Naive thymus-derived CD4-positive, alpha-beta T cell (primary cell): ENCODE data around the gene EPB41L2. TPM values are rescaled to one million over a fixed set of nuclear protein-coding genes. Genes with fewer than 3 reads are reported as not detected.

ENCODE experiments used
- ATAC-seq: fragments of 150-1000 bp; cut with Tn5 transposase; 2 replicates; pipeline ENCODE4 v1.10.0; 2021; ENCODE audit warnings: mild to moderate bottlenecking, moderate library complexity
- CTCF ChIA-PET: fragments of 350-600 bp; sonication (Branson Sonifier 250); formaldehyde crosslinking; loops from one replicate; lab custom pipeline; 2021; ENCODE audit warnings: antibody characterized with exemption; lab: Charles Lee
- POLR2A ChIA-PET: fragments of 350-600 bp; sonication (Branson Sonifier 250); formaldehyde crosslinking; loops from one replicate; lab custom pipeline; 2021; ENCODE audit warnings: antibody characterized with exemption, inconsistent platforms; lab: Charles Lee
- DNase-seq, 9 donors: peaks; one replicate each; pipeline versions ENCODE4 v3.0.0 to v3.0.0-alpha.2; 2020 to 2022; ENCODE audit warnings: mixed read lengths in 1 of 9
- H3K27ac ChIP-seq: one replicate; pipeline ENCODE4 v1.7.0; 2013; ENCODE audit warnings: mild to moderate bottlenecking, low read depth, low read length, moderate library complexity
- H3K27me3 ChIP-seq, 2 donors: one replicate each; pipeline ENCODE4 v1.7.0; 2013; ENCODE audit warnings: low read length in 2 of 2, mild to moderate bottlenecking in 2 of 2, moderate library complexity in 2 of 2; ENCODE audit not compliant: control insufficient read depth in 2 of 2, insufficient read depth in 2 of 2
- H3K36me3 ChIP-seq, 3 experiments: 1 replicate in 2 of 3; 2 replicates in 1 of 3; pipeline ENCODE4 v1.7.0; 2013; ENCODE audit warnings: low read length in 3 of 3, mild to moderate bottlenecking in 3 of 3, moderate library complexity in 1 of 3; ENCODE audit not compliant: insufficient read depth in 3 of 3, control insufficient read depth in 2 of 3
- H3K4me1 ChIP-seq, 2 donors: one replicate each; pipeline ENCODE4 v1.7.0; 2013; ENCODE audit warnings: low read length in 2 of 2, mild to moderate bottlenecking in 2 of 2, moderate library complexity in 1 of 2; ENCODE audit not compliant: control insufficient read depth in 2 of 2, insufficient read depth in 2 of 2
- H3K4me3 ChIP-seq: 2 replicates; pipeline ENCODE4 v1.7.0; 2013; ENCODE audit warnings: mild to moderate bottlenecking, low read length
- H3K9me3 ChIP-seq, 3 experiments: 1 replicate in 2 of 3; 2 replicates in 1 of 3; pipeline ENCODE4 v1.7.0; 2013; ENCODE audit warnings: low read length in 3 of 3; ENCODE audit not compliant: control insufficient read depth in 2 of 3
- H3K27ac Mint-ChIP-seq, 9 donors: one replicate each; pipeline ENCODE4 v1.8.0; 2020 to 2022; ENCODE audit warnings: mixed read lengths in 9 of 9, mild to moderate bottlenecking in 8 of 9, moderate library complexity in 5 of 9, inconsistent platforms in 2 of 9
- H3K27me3 Mint-ChIP-seq, 5 donors: one replicate each; pipeline ENCODE4 v1.8.0; 2021 to 2022; ENCODE audit warnings: mixed read lengths in 5 of 5, mild to moderate bottlenecking in 1 of 5
- H3K36me3 Mint-ChIP-seq, 5 donors: one replicate each; pipeline ENCODE4 v1.8.0; 2020 to 2022; ENCODE audit warnings: mixed read lengths in 5 of 5, mild to moderate bottlenecking in 3 of 5, inconsistent platforms in 1 of 5
- H3K4me1 Mint-ChIP-seq, 7 donors: one replicate each; pipeline ENCODE4 v1.8.0; 2020 to 2022; ENCODE audit warnings: mixed read lengths in 7 of 7, mild to moderate bottlenecking in 3 of 7, inconsistent platforms in 1 of 7
- H3K4me3 Mint-ChIP-seq, 10 donors: one replicate each; pipeline ENCODE4 v1.8.0; 2020 to 2022; ENCODE audit warnings: mild to moderate bottlenecking in 10 of 10, mixed read lengths in 10 of 10, moderate library complexity in 6 of 10, inconsistent platforms in 2 of 10
- H3K9me3 Mint-ChIP-seq, 11 donors: one replicate each; pipeline ENCODE4 v1.8.0; 2020 to 2022; ENCODE audit warnings: mixed read lengths in 11 of 11, mild to moderate bottlenecking in 4 of 11, inconsistent platforms in 1 of 11, moderate library complexity in 1 of 11
- intact Hi-C, 2 donors: fragments of 100-400 bp; cut with micrococcal nuclease; formaldehyde crosslinking; loops; one replicate each; pipeline ENCODE4 v1.15.1; 2023
- polyA plus RNA-seq, 2 donors: library from polyadenylated mRNA; unstranded; fragments of 300-500 nt; fragmentation: Illumina TruSeq; gene quantifications; one replicate each; pipeline ENCODE4 v1.2.3, GENCODE V29; 2021
- total RNA-seq, 6 experiments: library from RNA in 5 of 6; stranded (reverse) in 5 of 6; gene quantifications; 1 replicate in 5 of 6; 2 replicates in 1 of 6; pipeline ENCODE4 v1.2.3 and lab custom pipeline; 2021 to 2026

Gene EPB41L2
- total and polyA plus RNA-seq, 7 experiments from 2014 or later = 4.6 to 26.9 (median 12.3) TPM

DNA sequence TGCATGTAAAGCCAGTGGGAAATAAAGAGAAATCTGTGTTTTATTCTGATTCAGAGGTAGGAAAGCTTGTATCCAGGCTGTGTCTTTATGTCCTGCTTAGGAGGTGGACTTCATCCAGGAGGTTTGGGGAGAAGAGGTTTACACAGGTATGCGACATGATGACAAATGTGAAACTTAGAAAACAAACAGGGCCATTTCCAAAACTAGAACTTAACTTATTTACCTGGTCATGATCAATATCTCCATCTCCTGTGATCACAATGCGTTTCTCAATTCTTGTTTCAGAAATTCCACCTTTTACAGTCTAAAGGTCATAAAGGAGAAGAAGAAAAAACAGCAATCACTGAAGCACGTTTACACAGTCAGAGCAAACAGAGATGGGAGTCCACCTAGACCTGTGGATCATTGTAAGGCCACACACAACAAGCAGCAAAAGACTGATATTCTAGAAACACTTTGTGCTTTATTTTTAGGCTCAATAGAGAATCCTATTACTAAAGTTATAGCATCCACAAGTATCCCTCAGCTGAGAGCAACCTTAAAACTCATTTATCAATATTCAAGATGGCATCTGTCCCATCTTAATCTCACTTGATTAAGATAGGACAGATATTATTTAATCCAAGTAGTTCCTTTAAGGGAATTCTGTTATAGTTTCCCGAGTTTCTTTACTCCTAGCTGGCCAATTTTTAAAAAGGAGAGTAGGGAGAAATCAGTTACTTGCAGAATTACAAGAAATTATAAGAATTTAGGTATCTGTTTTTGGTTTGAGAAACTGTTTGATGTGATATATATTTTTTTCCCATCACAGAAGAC lies 199.4 kb downstream of the EPB41L2 start:
- no peaks in the 10 kb centered on the region for H3K27me3 Mint-ChIP-seq
- Histone ChIP-seq H3K27me3 (no peaks in the 10 kb centered on the region), H3K36me3 (no peaks in the 10 kb centered on the region), H3K4me1 (no peaks in the 10 kb centered on the region), H3K4me3 (no peak overlapping the region), H3K9me3 (no peaks in the 10 kb centered on the region), H3K27ac (no peak overlapping the region)
- H3K36me3 Mint-ChIP-seq = peaks cover 0 to 24% (median 14%) of the 10 kb centered on the region in 5 donors
- H3K4me3 Mint-ChIP-seq = no peak overlapping the region
- ChIA-PET POLR2A (no interaction called here), CTCF (interaction anchor here (0.7 kb wide), 1 partner anchor 254 kb away, joined by 3 read pairs; no protein-coding TSS in a partner anchor)
- H3K9me3 Mint-ChIP-seq = no peaks in the 10 kb centered on the region
- H3K27ac Mint-ChIP-seq = no peak overlapping the region
- ATAC-seq (no peak), DNase-seq (no peak)
- intact Hi-C loops = no loop called here
- H3K4me1 Mint-ChIP-seq = peaks cover 0 to 2% (median 0%) of the 10 kb centered on the region in 7 donors

DNA sequence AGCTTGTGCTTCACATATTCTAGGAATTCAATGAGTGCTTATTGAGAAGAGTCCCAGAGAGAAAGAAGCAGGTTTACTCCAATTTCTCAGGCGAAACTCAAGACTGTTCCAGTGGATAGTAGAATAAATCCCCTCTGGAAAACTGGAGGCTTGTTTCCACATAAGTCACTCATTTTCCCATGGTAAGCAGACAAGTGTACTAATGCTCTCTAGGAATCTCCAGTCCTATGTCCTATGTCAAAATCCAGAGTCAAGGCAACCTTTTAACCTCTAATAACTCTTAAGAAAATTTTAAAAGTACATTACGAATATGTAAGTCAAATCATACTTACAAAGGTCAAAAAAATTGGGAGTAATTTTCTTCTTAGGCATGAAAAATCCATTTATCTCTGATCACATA lies 200.7 kb downstream of the EPB41L2 start:
- H3K36me3 ChIP-seq = no peaks in the 10 kb centered on the region
- no peaks in the 10 kb centered on the region for H3K9me3 ChIP-seq
- no peak overlapping the region for H3K4me3 ChIP-seq
- Mint-ChIP-seq H3K36me3 (peaks cover 0 to 23% (median 14%) of the 10 kb centered on the region in 5 donors), H3K27me3 (no peaks in the 10 kb centered on the region), H3K27ac (no peak overlapping the region), H3K4me1 (peaks cover 0 to 2% (median 0%) of the 10 kb centered on the region in 7 donors), H3K4me3 (no peak overlapping the region), H3K9me3 (no peaks in the 10 kb centered on the region)
- ATAC-seq (no peak), DNase-seq (no peak)
- ChIA-PET POLR2A (no interaction called here), CTCF (interaction anchor here (0.6 to 0.7 kb wide), 2 partner anchors 12 to 124 kb away, joined by 3 read pairs; no protein-coding TSS in a partner anchor)
- no peaks in the 10 kb centered on the region for H3K4me1 ChIP-seq
- intact Hi-C loops = no loop called here
- H3K27ac ChIP-seq = no peak overlapping the region
- H3K27me3 ChIP-seq = no peaks in the 10 kb centered on the region

DNA sequence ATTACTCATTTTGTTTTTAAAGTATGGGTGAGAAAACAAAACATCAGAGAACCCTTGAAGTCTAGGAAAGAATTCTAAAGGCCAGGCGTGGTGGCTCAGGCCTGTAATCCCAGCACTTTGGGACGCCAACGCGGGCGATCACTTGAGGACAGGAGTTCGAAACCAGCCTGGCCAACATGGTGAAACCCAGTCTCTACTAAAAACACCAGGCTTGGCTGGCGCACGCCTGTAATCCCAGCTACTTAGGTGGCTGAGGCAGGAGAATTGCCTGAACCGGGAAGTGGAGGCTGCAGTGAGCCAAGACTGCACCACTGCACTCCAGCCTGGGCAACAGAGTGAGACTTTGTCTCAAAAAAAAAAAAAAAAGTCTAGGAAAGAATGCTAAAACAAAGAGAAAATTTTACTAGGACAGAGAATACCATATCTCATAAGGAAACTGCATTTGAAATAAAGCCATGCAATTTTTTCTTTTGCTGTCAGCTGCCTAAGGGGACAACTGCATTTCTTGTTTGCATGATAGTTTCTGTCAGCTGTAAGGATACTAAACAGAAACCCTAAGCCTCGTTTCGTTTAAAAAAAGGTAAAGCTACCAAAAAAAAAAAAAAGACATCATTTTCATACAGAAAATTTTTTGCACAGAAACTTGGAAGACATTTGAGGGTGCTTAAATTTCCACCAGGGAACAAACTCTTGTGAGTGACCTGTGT lies 203.7 kb downstream of the EPB41L2 start:
- no peaks in the 10 kb centered on the region for H3K9me3 ChIP-seq
- peaks cover 0 to 2% (median 0%) of the 10 kb centered on the region in 7 donors for H3K4me1 Mint-ChIP-seq
- no peak overlapping the region for H3K27ac Mint-ChIP-seq
- H3K4me1 ChIP-seq = no peaks in the 10 kb centered on the region
- H3K9me3 Mint-ChIP-seq = no peaks in the 10 kb centered on the region
- H3K36me3 ChIP-seq = no peaks in the 10 kb centered on the region
- ATAC-seq (no peak), DNase-seq (no peak)
- H3K36me3 Mint-ChIP-seq = peaks cover 0 to 19% (median 14%) of the 10 kb centered on the region in 5 donors
- no peak overlapping the region for H3K4me3 Mint-ChIP-seq
- no peak overlapping the region for H3K27ac ChIP-seq
- ChIA-PET POLR2A (interaction anchor here (0.7 kb wide), 1 partner anchor 793 kb away, joined by 4 read pairs; no protein-coding TSS in a partner anchor), CTCF (interaction anchor here (0.7 to 1.6 kb wide), 3 partner anchors 13 to 787 kb away, joined by 3 read pairs; no protein-coding TSS in a partner anchor)
- intact Hi-C loops = no loop called here
- no peaks in the 10 kb centered on the region for H3K27me3 ChIP-seq
- no peaks in the 10 kb centered on the region for H3K27me3 Mint-ChIP-seq
- no peak overlapping the region for H3K4me3 ChIP-seq

DNA sequence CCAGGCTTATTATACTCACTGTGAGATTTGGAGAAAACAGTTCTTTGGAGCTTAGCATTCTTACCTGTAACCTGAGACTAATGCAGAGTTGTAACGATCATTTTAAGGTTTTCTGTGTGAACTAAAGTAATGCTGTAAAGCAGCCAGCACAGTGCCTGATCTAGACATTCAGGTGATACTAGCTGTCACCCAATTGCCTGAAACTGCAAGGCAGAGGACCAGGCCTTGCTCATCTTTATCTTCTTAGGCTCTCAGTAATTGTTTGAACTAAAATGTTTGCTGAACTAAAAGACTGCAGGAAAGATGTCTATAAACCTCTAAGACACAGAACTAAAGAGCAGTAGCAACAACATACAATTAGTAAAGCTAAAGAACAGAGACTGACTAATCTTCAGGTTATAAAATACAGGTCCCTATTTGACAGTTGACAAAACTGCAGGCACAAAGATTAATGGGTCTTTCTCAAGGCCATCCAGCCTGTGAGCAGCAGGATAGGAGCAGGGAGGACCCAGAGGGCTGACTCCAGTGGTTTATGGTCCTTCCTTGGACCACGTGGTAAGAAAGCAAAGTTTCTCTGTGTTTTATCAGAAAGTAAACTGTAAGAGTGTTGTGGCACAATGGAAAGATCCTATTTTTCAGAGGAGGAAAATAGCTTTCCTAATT lies 204.4 kb downstream of the EPB41L2 start:
- no peaks in the 10 kb centered on the region for H3K27me3 ChIP-seq
- ChIA-PET CTCF (interaction anchor here (1.6 kb wide), 1 partner anchor 14 kb away, joined by 3 read pairs; no protein-coding TSS in a partner anchor), POLR2A (interaction anchor here (0.6 kb wide), 1 partner anchor 773 kb away, joined by 3 read pairs; no protein-coding TSS in a partner anchor)
- no peak for DNase-seq
- no peaks in the 10 kb centered on the region for H3K36me3 ChIP-seq
- no peak overlapping the region for H3K27ac ChIP-seq
- no peak for ATAC-seq
- H3K4me3 Mint-ChIP-seq = no peak overlapping the region
- H3K36me3 Mint-ChIP-seq = peaks cover 0 to 24% (median 9%) of the 10 kb centered on the region in 5 donors
- peaks cover 0 to 2% (median 0%) of the 10 kb centered on the region in 7 donors for H3K4me1 Mint-ChIP-seq
- H3K27ac Mint-ChIP-seq = no peak overlapping the region
- no peaks in the 10 kb centered on the region for H3K27me3 Mint-ChIP-seq
- intact Hi-C loops = no loop called here
- H3K4me1 ChIP-seq = no peaks in the 10 kb centered on the region
- no peaks in the 10 kb centered on the region for H3K9me3 Mint-ChIP-seq
- H3K4me3 ChIP-seq = no peak overlapping the region
- no peaks in the 10 kb centered on the region for H3K9me3 ChIP-seq

DNA sequence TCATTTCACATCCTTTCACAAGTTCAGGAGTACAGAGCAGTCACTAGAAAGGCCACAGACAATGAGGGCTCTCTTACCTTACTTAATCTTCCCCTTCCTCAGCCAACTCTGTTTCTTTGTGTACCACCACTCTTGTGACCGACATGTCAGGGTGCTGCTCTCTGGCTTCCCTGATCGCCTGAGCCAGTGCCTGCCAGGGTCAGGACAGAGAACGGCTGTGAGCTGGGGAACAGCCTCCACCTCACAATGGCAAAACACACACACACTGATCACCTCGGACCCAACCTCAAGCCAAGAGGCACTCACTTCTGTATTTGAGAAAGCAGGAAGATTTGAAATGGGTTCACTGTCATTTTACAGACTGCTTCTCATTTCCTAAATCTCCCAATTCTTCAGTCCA lies 205.0 kb downstream of the EPB41L2 start:
- intact Hi-C loops = no loop called here
- no peaks in the 10 kb centered on the region for H3K9me3 Mint-ChIP-seq
- H3K27ac Mint-ChIP-seq = no peak overlapping the region
- ATAC-seq (no peak), DNase-seq (no peak)
- ChIA-PET POLR2A (interaction anchor here (0.6 kb wide), 1 partner anchor 773 kb away, joined by 3 read pairs; no protein-coding TSS in a partner anchor), CTCF (no interaction called here)
- no peak overlapping the region for H3K27ac ChIP-seq
- no peak overlapping the region for H3K4me3 Mint-ChIP-seq
- H3K4me3 ChIP-seq = no peak overlapping the region
- H3K4me1 ChIP-seq = no peaks in the 10 kb centered on the region
- no peaks in the 10 kb centered on the region for H3K36me3 ChIP-seq
- no peaks in the 10 kb centered on the region for H3K27me3 ChIP-seq
- H3K4me1 Mint-ChIP-seq = peaks cover 0 to 2% (median 0%) of the 10 kb centered on the region in 7 donors
- peaks cover 0 to 21% (median 5%) of the 10 kb centered on the region in 5 donors for H3K36me3 Mint-ChIP-seq
- H3K9me3 ChIP-seq = no peaks in the 10 kb centered on the region
- H3K27me3 Mint-ChIP-seq = no peaks in the 10 kb centered on the region

DNA sequence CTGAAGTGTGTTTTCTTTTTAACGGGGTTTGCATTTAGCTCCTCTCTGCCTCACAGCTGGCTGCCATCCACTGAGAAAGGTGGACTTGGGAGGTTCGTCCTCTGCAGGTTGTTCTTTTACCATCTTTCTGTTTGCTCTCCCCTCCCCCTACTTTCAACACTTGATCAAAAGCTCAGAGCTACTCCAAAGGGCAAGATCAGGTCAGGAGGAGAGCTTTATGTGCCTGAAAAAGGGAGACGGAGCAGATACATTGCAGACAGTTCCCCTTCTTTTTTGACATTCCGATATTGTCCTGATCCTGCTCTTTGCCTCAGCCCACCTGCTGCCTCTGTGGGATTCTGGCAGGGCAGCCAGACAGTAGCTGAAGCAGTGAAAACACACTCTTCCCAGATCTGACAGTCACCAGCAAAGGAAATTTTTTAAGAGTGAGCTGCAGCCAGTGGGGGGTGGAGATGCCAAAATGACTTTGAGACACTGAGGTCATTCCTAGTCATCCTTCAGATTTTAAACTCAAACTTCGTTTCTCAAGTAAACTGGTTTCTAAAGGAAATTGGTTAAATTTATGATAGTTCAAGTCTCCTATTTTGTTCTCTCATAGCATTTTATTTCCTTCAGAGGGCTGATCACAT lies 209.4 kb downstream of the EPB41L2 start:
- H3K27ac Mint-ChIP-seq = no peak overlapping the region
- H3K36me3 Mint-ChIP-seq = peaks cover 0 to 12% (median 0%) of the 10 kb centered on the region in 5 donors
- Histone ChIP-seq H3K4me3 (no peak overlapping the region), H3K27ac (no peak overlapping the region), H3K36me3 (no peaks in the 10 kb centered on the region), H3K27me3 (no peaks in the 10 kb centered on the region), H3K9me3 (no peaks in the 10 kb centered on the region), H3K4me1 (no peaks in the 10 kb centered on the region)
- POLR2A ChIA-PET = no interaction called here
- intact Hi-C loops = no loop called here
- no peak overlapping the region for H3K4me3 Mint-ChIP-seq
- CTCF ChIA-PET = no interaction called here
- H3K4me1 Mint-ChIP-seq = peaks cover 0 to 7% (median 0%) of the 10 kb centered on the region in 7 donors
- ATAC-seq = no peak
- DNase-seq = no peak
- no peaks in the 10 kb centered on the region for H3K27me3 Mint-ChIP-seq
- no peaks in the 10 kb centered on the region for H3K9me3 Mint-ChIP-seq
